Embryonic facial prominence (tissue), 1 donor: ENCODE measurements around the gene SPRR2F.
"Not testable (repeated sequence)": the region's sequence is repeated elsewhere in the genome, so short reads cannot be mapped to it uniquely, and the experiment has no call there.

ENCODE experiments used
- DNase-seq: peaks from one replicate; pipeline ENCODE4 v3.0.0-alpha.2; 2016; ENCODE audit errors: extremely low spot score

SPRR2F gene

GRCh38 chr1:153113416-153113815, at the start of gene SPRR2F:
SPRR2F (minus strand) TSS chr1:153113516; CDS start chr1:153112733, 783 bp downstream.
- no peak for DNase-seq

- no peak for DNase-seq
Measured at GRCh38 chr1:153155541-153155940, 42.2 kb upstream of the SPRR2F start.

- no peak for DNase-seq
Measured at GRCh38 chr1:153152481-153152880, 39.2 kb upstream of the SPRR2F start.

- DNase-seq = no peak
Measured at GRCh38 chr1:153150846-153151245, 37.5 kb upstream of the SPRR2F start, which contains the start of gene SPRR2G. SPRR2G (minus strand) TSS chr1:153150890; CDS start chr1:153150110, 780 bp downstream.

- no peak for DNase-seq
Measured at GRCh38 chr1:153141377-153141776, 28.1 kb upstream of the SPRR2F start.

GRCh38 chr1:153140484-153140883, 27.2 kb upstream of the SPRR2F start:
- DNase-seq = no peak

- no peak for DNase-seq
Measured at GRCh38 chr1:153133743-153134142, 20.4 kb upstream of the SPRR2F start.

GRCh38 chr1:153133267-153133666, 20.0 kb upstream of the SPRR2F start:
- no peak for DNase-seq

- not testable (repeated sequence) for DNase-seq
Measured at GRCh38 chr1:153128688-153129087, 15.4 kb upstream of the SPRR2F start.

- no peak for DNase-seq
Measured at GRCh38 chr1:153127296-153127695, 14.0 kb upstream of the SPRR2F start.

- DNase-seq = no peak
Measured at GRCh38 chr1:153125536-153125935, 12.2 kb upstream of the SPRR2F start.

GRCh38 chr1:153123793-153124192, 10.5 kb upstream of the SPRR2F start:
- DNase-seq = not testable (repeated sequence)

GRCh38 chr1:153122831-153123421, 9.6 kb upstream of the SPRR2F start:
- DNase-seq = no peak

- no peak for DNase-seq
Measured at GRCh38 chr1:153120945-153121344, 7.6 kb upstream of the SPRR2F start.

GRCh38 chr1:153119491-153119971, 6.2 kb upstream of the SPRR2F start:
- DNase-seq = no peak

- not testable (repeated sequence) for DNase-seq
Measured at GRCh38 chr1:153115264-153115663, 1.9 kb upstream of the SPRR2F start.

- not testable (repeated sequence) for DNase-seq
Measured at GRCh38 chr1:153112454-153112853, 862 bp downstream of the SPRR2F start.

- no peak for DNase-seq
Measured at GRCh38 chr1:153100245-153100644, 13.1 kb downstream of the SPRR2F start.

- no peak for DNase-seq
Measured at GRCh38 chr1:153099461-153100045, 13.8 kb downstream of the SPRR2F start.

GRCh38 chr1:153095764-153096163, 17.6 kb downstream of the SPRR2F start:
- no peak for DNase-seq

- no peak for DNase-seq
Measured at GRCh38 chr1:153094426-153094825, 18.9 kb downstream of the SPRR2F start, which contains the start of gene SPRR2E. SPRR2E (minus strand) TSS chr1:153094526; CDS start chr1:153093751, 775 bp downstream.

- no peak for DNase-seq
Measured at GRCh38 chr1:153087652-153088051, 25.7 kb downstream of the SPRR2F start.

- no peak for DNase-seq
Measured at GRCh38 chr1:153081736-153082135, 31.6 kb downstream of the SPRR2F start.
